ENCODE data around the gene PLPP7. TPM values are rescaled to one million over a fixed set of nuclear protein-coding genes. Genes with fewer than 3 reads are reported as not detected.
"Not testable (repeated sequence)": the region's sequence is repeated elsewhere in the genome, so short reads cannot be mapped to it uniquely, and the experiment has no call there.

PLPP7 gene
- total RNA-seq, 4 donors from 2014 or later: 14.4 to 24.6 (median 21.5) TPM

- DNase-seq (ENCODE audit: low spot score in 2 of 2): no peak
- H3K27ac ChIP-seq: no peak overlapping the region
- no peaks in the 10 kb centered on the region for H3K27me3 ChIP-seq
- no peak for TF ChIP-seq POLR2A (IDR thresholded peaks at IDR 0.05)
- no peak for TF ChIP-seq EP300 (IDR thresholded peaks at IDR 0.05)
- no peak for TF ChIP-seq CTCF (IDR thresholded peaks at IDR 0.05)
- WGBS, 2 donors: 70 to 75% methylated on average over 10 of the region's 10 CpGs
- no peak overlapping the region for H3K4me3 ChIP-seq
- no peaks in the 10 kb centered on the region for H3K36me3 ChIP-seq
- peaks cover 0 to 11% (median 0%) of the 10 kb centered on the region in 4 donors for H3K4me1 ChIP-seq
- peaks cover 0 to 4% (median 0%) of the 10 kb centered on the region in 4 donors for H3K9me3 ChIP-seq
These were observed 59.4 kb downstream of the PLPP7 start for GRCh38 chr9:131348631-131349521.

GRCh38 chr9:131349522-131349880 is 60.0 kb downstream of the PLPP7 start:
- WGBS, 2 donors: 58 to 81% methylated on average over 4 of the region's 5 CpGs
- Histone ChIP-seq H3K9me3 (peaks cover 0 to 4% (median 0%) of the 10 kb centered on the region in 4 donors), H3K4me1 (peaks cover 0 to 11% (median 0%) of the 10 kb centered on the region in 4 donors), H3K4me3 (no peak overlapping the region), H3K27me3 (no peaks in the 10 kb centered on the region), H3K36me3 (no peaks in the 10 kb centered on the region), H3K27ac (no peak overlapping the region)
- no peak for TF ChIP-seq POLR2A (IDR thresholded peaks at IDR 0.05)
- no peak for TF ChIP-seq CTCF (IDR thresholded peaks at IDR 0.05)
- no peak for TF ChIP-seq EP300 (IDR thresholded peaks at IDR 0.05)
- DNase-seq (ENCODE audit: low spot score in 2 of 2): no peak

- DNase-seq (ENCODE audit: low spot score in 2 of 2): peak; percentile 81 to 94
- H3K4me1 ChIP-seq: peaks cover 0 to 11% (median 0%) of the 10 kb centered on the region in 4 donors
- peak overlapping the region in 1 of 4 donors; percentile 39 for H3K4me3 ChIP-seq
- peak overlapping the region in 1 of 4 donors; percentile 36 for H3K27ac ChIP-seq
- H3K9me3 ChIP-seq: peaks cover 0 to 1% (median 0%) of the 10 kb centered on the region in 4 donors
- no peaks in the 10 kb centered on the region for H3K27me3 ChIP-seq
- peak in 1 of 2 donors; percentile 43 for TF ChIP-seq EP300 (IDR thresholded peaks at IDR 0.05)
- peak; percentile 79 to 93 (median 83) for TF ChIP-seq CTCF (IDR thresholded peaks at IDR 0.05)
- no peak for TF ChIP-seq POLR2A (IDR thresholded peaks at IDR 0.05)
- no peaks in the 10 kb centered on the region for H3K36me3 ChIP-seq
- 9 to 13% methylated on average over 16 to 26 of the region's 27 CpGs for WGBS, 2 donors
These were observed 60.5 kb downstream of the PLPP7 start for GRCh38 chr9:131349881-131350563.

GRCh38 chr9:131356479-131356878 is 67.0 kb downstream of the PLPP7 start:
- H3K36me3 ChIP-seq, H3K4me3 ChIP-seq, H3K4me1 ChIP-seq, H3K9me3 ChIP-seq, H3K27ac ChIP-seq, H3K27me3 ChIP-seq: not testable (repeated sequence)
- peak in 1 of 2 donors; percentile 59 for TF ChIP-seq EP300 (IDR thresholded peaks at IDR 0.05)
- DNase-seq (ENCODE audit: low spot score in 2 of 2): peak in 1 of 2 donors; percentile 23
- WGBS, 2 donors: 22 to 31% methylated on average over 6 of the region's 6 CpGs

GRCh38 chr9:131358556-131358955 is 69.0 kb downstream of the PLPP7 start:
- TF ChIP-seq POLR2A (IDR thresholded peaks at IDR 0.05) (no peak), EP300 (IDR thresholded peaks at IDR 0.05) (no peak), CTCF (IDR thresholded peaks at IDR 0.05) (no peak)
- no peak overlapping the region for H3K4me3 ChIP-seq
- no peaks in the 10 kb centered on the region for H3K36me3 ChIP-seq
- peaks cover 0 to 11% (median 0%) of the 10 kb centered on the region in 4 donors for H3K4me1 ChIP-seq
- DNase-seq (ENCODE audit: low spot score in 2 of 2): no peak
- no peaks in the 10 kb centered on the region for H3K9me3 ChIP-seq
- WGBS, 2 donors: 84 to 85% methylated on average over 10 of the region's 10 CpGs
- H3K27me3 ChIP-seq: no peaks in the 10 kb centered on the region
- H3K27ac ChIP-seq: no peak overlapping the region

Other genes starting within 250 kb of the PLPP7 start
- gene AIF1L, start 193.2 kb upstream of the PLPP7 start, total RNA-seq: 10 to 100 TPM; 42.9 to 55.9 (median 50.0) TPM
- 10 to 100 TPM; 39.8 to 94.2 (median 70.2) TPM for gene NUP214, start 164.1 kb upstream of the PLPP7 start, total RNA-seq
- 1 to 10 TPM; 2.5 to 4.8 (median 4.2) TPM for gene FAM78A, start 13.2 kb upstream of the PLPP7 start, total RNA-seq
- 100 to 1,000 TPM in 3 of 4 donors, 10 to 100 TPM in 1; 94.8 to 236 (median 174) TPM for gene PRRC2B, start 104.4 kb downstream of the PLPP7 start, total RNA-seq
- gene POMT1, start 213.2 kb downstream of the PLPP7 start, total RNA-seq: 10 to 100 TPM; 33.3 to 45.9 (median 38.0) TPM
- 10 to 100 TPM; 32.7 to 45.7 (median 41.8) TPM for gene UCK1, start 241.5 kb downstream of the PLPP7 start, total RNA-seq